Astrocyte (in vitro differentiated cells and primary cell): ENCODE measurements around the gene KRT6B. TPM values are rescaled to one million over a fixed set of nuclear protein-coding genes. Genes with fewer than 3 reads are reported as not detected.
A peak's percentile ranks its signal among the peaks of the same experiment; 100 is the strongest.

ENCODE experiments used
- DNase-seq: peaks from one replicate; pipeline ENCODE4 v3.0.0-alpha.2; 2010; ENCODE audit warnings: low read depth
- FAIRE-seq: peaks from 2 replicates; lab custom pipeline; 2011; peaks lifted over from hg19 to GRCh38; lab: Jason Lieb, UNC
- H2AFZ ChIP-seq: 2 replicates; pipeline ENCODE4 v1.6.0; 2012; ENCODE audit warnings: low read depth, low read length, inconsistent platforms
- H3K27ac ChIP-seq: 2 replicates; pipeline ENCODE4 v1.5.1; 2011; ENCODE audit warnings: low read depth, low read length, inconsistent platforms
- H3K27me3 ChIP-seq: 2 replicates; pipeline ENCODE4 v1.6.0; 2011; ENCODE audit warnings: low read length, inconsistent platforms; ENCODE audit not compliant: insufficient read depth
- H3K36me3 ChIP-seq: 2 replicates; pipeline ENCODE4 v1.5.1; 2011; ENCODE audit warnings: low read length, inconsistent platforms; ENCODE audit not compliant: insufficient read depth
- H3K4me1 ChIP-seq: 2 replicates; pipeline ENCODE4 v1.5.1; 2011; ENCODE audit warnings: low read length, inconsistent platforms; ENCODE audit not compliant: insufficient read depth
- H3K4me2 ChIP-seq: 2 replicates; pipeline ENCODE4 v1.6.0; 2012; ENCODE audit warnings: low read length, inconsistent platforms
- H3K4me3 ChIP-seq: 2 replicates; pipeline ENCODE4 v1.5.1; 2011; ENCODE audit warnings: low read depth, mild to moderate bottlenecking, low read length, inconsistent platforms; ENCODE audit not compliant: insufficient read depth
- H3K79me2 ChIP-seq: 2 replicates; pipeline ENCODE4 v1.6.0; 2012; ENCODE audit warnings: mild to moderate bottlenecking, low read length, inconsistent platforms; ENCODE audit not compliant: insufficient read depth
- H3K9ac ChIP-seq: 2 replicates; pipeline ENCODE4 v1.6.0; 2012; ENCODE audit warnings: mild to moderate bottlenecking, low read length, inconsistent platforms
- H3K9me3 ChIP-seq: 2 replicates; pipeline ENCODE4 v1.5.1; 2012; ENCODE audit warnings: low read depth, mild to moderate bottlenecking, low read length, inconsistent platforms; ENCODE audit not compliant: insufficient read depth
- H4K20me1 ChIP-seq: 2 replicates; pipeline ENCODE4 v1.6.0; 2012; ENCODE audit warnings: low read length, inconsistent platforms; ENCODE audit not compliant: insufficient read depth
- H3K27ac Mint-ChIP-seq: one replicate; pipeline ENCODE4 v1.8.0; 2021; ENCODE audit warnings: mild to moderate bottlenecking, mixed read lengths; ENCODE audit not compliant: unreplicated experiment
- H3K27me3 Mint-ChIP-seq: one replicate; pipeline ENCODE4 v1.8.0; 2021; ENCODE audit warnings: low read depth, mixed read lengths; ENCODE audit not compliant: unreplicated experiment
- H3K36me3 Mint-ChIP-seq: one replicate; pipeline ENCODE4 v1.8.0; 2021; ENCODE audit warnings: low read depth, mixed read lengths; ENCODE audit not compliant: unreplicated experiment
- H3K4me1 Mint-ChIP-seq: one replicate; pipeline ENCODE4 v1.8.0; 2021; ENCODE audit warnings: low read depth, mixed read lengths; ENCODE audit not compliant: unreplicated experiment
- H3K4me3 Mint-ChIP-seq: one replicate; pipeline ENCODE4 v1.8.0; 2021; ENCODE audit warnings: mild to moderate bottlenecking, moderate library complexity, mixed read lengths; ENCODE audit not compliant: unreplicated experiment
- H3K9me3 Mint-ChIP-seq: one replicate; pipeline ENCODE4 v1.8.0; 2021; ENCODE audit warnings: mild to moderate bottlenecking, mixed read lengths; ENCODE audit not compliant: unreplicated experiment
- EZH2 ChIP-seq: IDR thresholded peaks from 2 replicates; pipeline ENCODE4 v1.6.1; 2012; ENCODE audit warnings: mild to moderate bottlenecking, low read length, inconsistent platforms; ENCODE audit not compliant: insufficient read depth
- total RNA-seq: library from RNA; stranded (reverse); gene quantifications from 2 replicates; pipeline ENCODE4 v1.2.1, GENCODE V29; 2021
- TF ChIP-seq, protein P1 (sequence below): IDR thresholded peaks from 2 replicates; pipeline ENCODE4 v1.5.1; 2011; ENCODE audit warnings: low read depth, mild to moderate bottlenecking, inconsistent platforms, low read length, moderate library complexity; ENCODE audit not compliant: insufficient read depth

KRT6B gene
- total RNA-seq, 1 donor from 2014 or later = not detected

GRCh38 chr12:52423661-52424500 lies 28.1 kb downstream of the KRT6B start:
- H4K20me1 ChIP-seq = no peaks in the 10 kb centered on the region
- FAIRE-seq = no peak
- no peak overlapping the region for H3K4me3 ChIP-seq
- H3K36me3 ChIP-seq = no peaks in the 10 kb centered on the region
- no peak overlapping the region for H3K4me2 ChIP-seq
- TF ChIP-seq EZH2 = no peak
- TF ChIP-seq, protein P1, sequence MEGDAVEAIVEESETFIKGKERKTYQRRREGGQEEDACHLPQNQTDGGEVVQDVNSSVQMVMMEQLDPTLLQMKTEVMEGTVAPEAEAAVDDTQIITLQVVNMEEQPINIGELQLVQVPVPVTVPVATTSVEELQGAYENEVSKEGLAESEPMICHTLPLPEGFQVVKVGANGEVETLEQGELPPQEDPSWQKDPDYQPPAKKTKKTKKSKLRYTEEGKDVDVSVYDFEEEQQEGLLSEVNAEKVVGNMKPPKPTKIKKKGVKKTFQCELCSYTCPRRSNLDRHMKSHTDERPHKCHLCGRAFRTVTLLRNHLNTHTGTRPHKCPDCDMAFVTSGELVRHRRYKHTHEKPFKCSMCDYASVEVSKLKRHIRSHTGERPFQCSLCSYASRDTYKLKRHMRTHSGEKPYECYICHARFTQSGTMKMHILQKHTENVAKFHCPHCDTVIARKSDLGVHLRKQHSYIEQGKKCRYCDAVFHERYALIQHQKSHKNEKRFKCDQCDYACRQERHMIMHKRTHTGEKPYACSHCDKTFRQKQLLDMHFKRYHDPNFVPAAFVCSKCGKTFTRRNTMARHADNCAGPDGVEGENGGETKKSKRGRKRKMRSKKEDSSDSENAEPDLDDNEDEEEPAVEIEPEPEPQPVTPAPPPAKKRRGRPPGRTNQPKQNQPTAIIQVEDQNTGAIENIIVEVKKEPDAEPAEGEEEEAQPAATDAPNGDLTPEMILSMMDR = no peak
- peaks cover 12% of the 10 kb centered on the region for H3K27me3 ChIP-seq
- DNase-seq = no peak
- H3K9ac ChIP-seq = no peak overlapping the region
- no peaks in the 10 kb centered on the region for H3K4me1 ChIP-seq
- Mint-ChIP-seq H3K27me3 (peaks cover 31% of the 10 kb centered on the region), H3K4me1 (peaks cover 22% of the 10 kb centered on the region), H3K4me3 (no peak overlapping the region), H3K27ac (peak overlapping the region; percentile 50), H3K36me3 (peaks cover 3% of the 10 kb centered on the region), H3K9me3 (peaks cover 2% of the 10 kb centered on the region)
- no peaks in the 10 kb centered on the region for H3K9me3 ChIP-seq
- no peaks in the 10 kb centered on the region for H3K79me2 ChIP-seq
- H2AFZ ChIP-seq = no peak overlapping the region
- no peak overlapping the region for H3K27ac ChIP-seq

DNA sequence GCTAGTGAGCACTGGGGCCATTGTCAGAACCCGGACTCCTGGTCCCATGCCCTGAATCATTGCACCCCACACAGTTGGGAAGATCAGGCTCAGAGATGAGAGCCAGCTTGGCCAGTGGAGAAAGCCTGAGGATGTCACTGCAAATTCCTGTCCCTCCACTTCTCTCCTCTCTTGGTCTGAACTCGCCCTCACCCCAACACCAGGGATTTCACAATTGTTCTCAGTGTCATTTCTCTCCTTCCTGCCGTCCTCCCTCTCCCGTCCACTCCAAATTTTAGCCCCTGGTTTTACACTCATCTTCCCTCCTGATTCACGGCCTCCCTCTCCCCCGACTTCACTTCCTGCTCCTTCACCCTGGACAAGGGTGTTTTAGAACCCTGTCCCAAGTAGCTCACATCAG lies 28.9 kb downstream of the KRT6B start:
- Mint-ChIP-seq H3K9me3 (no peaks in the 10 kb centered on the region), H3K27ac (no peak overlapping the region), H3K36me3 (no peaks in the 10 kb centered on the region), H3K4me3 (no peak overlapping the region), H3K27me3 (peaks cover 23% of the 10 kb centered on the region), H3K4me1 (peaks cover 23% of the 10 kb centered on the region)
- H3K9ac ChIP-seq = no peak overlapping the region
- DNase-seq (no peak), FAIRE-seq (no peak)
- TF ChIP-seq EZH2 = no peak
- TF ChIP-seq, protein P1 = no peak
- no peak overlapping the region for H3K27ac ChIP-seq
- peaks cover 9% of the 10 kb centered on the region for H3K27me3 ChIP-seq
- no peaks in the 10 kb centered on the region for H3K9me3 ChIP-seq
- H4K20me1 ChIP-seq = no peaks in the 10 kb centered on the region
- H3K4me2 ChIP-seq = no peak overlapping the region
- H2AFZ ChIP-seq = no peak overlapping the region
- no peaks in the 10 kb centered on the region for H3K4me1 ChIP-seq
- no peaks in the 10 kb centered on the region for H3K79me2 ChIP-seq
- no peak overlapping the region for H3K4me3 ChIP-seq
- no peaks in the 10 kb centered on the region for H3K36me3 ChIP-seq

- H3K4me1 Mint-ChIP-seq = peaks cover 33% of the 10 kb centered on the region
- no peak overlapping the region for H3K9ac ChIP-seq
- no peaks in the 10 kb centered on the region for H3K36me3 ChIP-seq
- H3K4me3 ChIP-seq = no peak overlapping the region
- no peak overlapping the region for H3K4me3 Mint-ChIP-seq
- no peaks in the 10 kb centered on the region for H3K36me3 Mint-ChIP-seq
- TF ChIP-seq EZH2 = no peak
- TF ChIP-seq, protein P1 = no peak
- DNase-seq = peak; percentile 30
- no peak overlapping the region for H3K27ac ChIP-seq
- no peak overlapping the region for H3K4me2 ChIP-seq
- H2AFZ ChIP-seq = no peak overlapping the region
- peak overlapping the region; percentile 96 for H3K27ac Mint-ChIP-seq
- H3K9me3 Mint-ChIP-seq = no peaks in the 10 kb centered on the region
- no peak for FAIRE-seq
- H3K27me3 ChIP-seq = peaks cover 3% of the 10 kb centered on the region
- H3K79me2 ChIP-seq = no peaks in the 10 kb centered on the region
- H3K9me3 ChIP-seq = no peaks in the 10 kb centered on the region
- H3K27me3 Mint-ChIP-seq = peaks cover 12% of the 10 kb centered on the region
- H3K4me1 ChIP-seq = peaks cover 9% of the 10 kb centered on the region
- no peaks in the 10 kb centered on the region for H4K20me1 ChIP-seq
Observed at GRCh38 chr12:52419656-52420055, 32.3 kb downstream of the KRT6B start.
